Stimulated activated CD4-positive, alpha-beta T cell treated with anti-CD3 and anti-CD28 coated beads, TNF-alpha, amount 100 ng/mL, for 1 hour (primary cell): ENCODE measurements around the gene MGAT3.
"Not testable (repeated sequence)": the region's sequence is repeated elsewhere in the genome, so short reads cannot be mapped to it uniquely, and the experiment has no call there.

Experiments used
- DNase-seq, 3 donors: peaks; one replicate each; pipeline ENCODE4 v3.0.0-alpha.2; 2020; ENCODE audit warnings: low read depth in 3 of 3, low spot score in 1 of 3

Gene MGAT3

GRCh38 chr22:39456522-39457197, at the start of gene MGAT3:
Gene MGAT3, plus strand, starts transcription at chr22:39457012. Its CDS starts 30,336 bp downstream, at chr22:39487348.
- DNase-seq = no peak

- no peak for DNase-seq
These were observed 48.6 kb upstream of the MGAT3 start for GRCh38 chr22:39408173-39408572.

- no peak for DNase-seq
These were observed 48.0 kb upstream of the MGAT3 start for GRCh38 chr22:39408807-39409206.

GRCh38 chr22:39409516-39410029, 47.2 kb upstream of the MGAT3 start:
- no peak for DNase-seq

GRCh38 chr22:39410264-39410663, 46.5 kb upstream of the MGAT3 start:
- DNase-seq = no peak

- DNase-seq = not testable (repeated sequence)
These were observed 44.9 kb upstream of the MGAT3 start for GRCh38 chr22:39411828-39412365.

GRCh38 chr22:39413204-39413603, 43.6 kb upstream of the MGAT3 start:
- DNase-seq = not testable (repeated sequence)

GRCh38 chr22:39414377-39414776, 42.4 kb upstream of the MGAT3 start:
- DNase-seq = no peak

- DNase-seq = no peak
These were observed 41.9 kb upstream of the MGAT3 start for GRCh38 chr22:39414886-39415285.

GRCh38 chr22:39415506-39415905, 41.3 kb upstream of the MGAT3 start:
- DNase-seq = no peak

GRCh38 chr22:39416319-39416718, 40.5 kb upstream of the MGAT3 start:
- no peak for DNase-seq

GRCh38 chr22:39417641-39418040, 39.2 kb upstream of the MGAT3 start:
- DNase-seq = no peak

- DNase-seq = no peak
These were observed 38.1 kb upstream of the MGAT3 start for GRCh38 chr22:39418696-39419095.

GRCh38 chr22:39419096-39419495, 37.7 kb upstream of the MGAT3 start:
- no peak for DNase-seq

GRCh38 chr22:39419911-39420310, 36.9 kb upstream of the MGAT3 start:
- no peak for DNase-seq

GRCh38 chr22:39421691-39422090, 35.1 kb upstream of the MGAT3 start:
- no peak for DNase-seq

- no peak for DNase-seq
These were observed 34.7 kb upstream of the MGAT3 start for GRCh38 chr22:39422101-39422500.

GRCh38 chr22:39422721-39423120, 34.1 kb upstream of the MGAT3 start:
- DNase-seq = no peak

GRCh38 chr22:39423976-39424375, 32.8 kb upstream of the MGAT3 start:
- DNase-seq = no peak

GRCh38 chr22:39426380-39427043, 30.3 kb upstream of the MGAT3 start:
- DNase-seq = no peak

GRCh38 chr22:39427751-39428596, 28.8 kb upstream of the MGAT3 start:
- no peak for DNase-seq
